ENCODE data around the gene NR4A3. TPM values are rescaled to one million over a fixed set of nuclear protein-coding genes. Genes with fewer than 3 reads are reported as not detected.

NR4A3 gene
- total and polyA plus RNA-seq, 2 of the 13 experiments (the other 11 are each of a cell fraction or from before 2014, with no cell fraction given) = 0.02 to 0.09 TPM

GRCh38 chr9:99814359-99814758 lies 7.3 kb upstream of the NR4A3 start (continued):
- no peak for TF ChIP-seq XRCC5 (optimal IDR thresholded peaks at IDR 0.05; ENCODE audit: low read length)
- no peak for TF ChIP-seq FOXP4 (CRISPR knock-in tag; IDR thresholded peaks at IDR 0.05)
- no peak for TF ChIP-seq DBP (CRISPR knock-in tag; IDR thresholded peaks at IDR 0.05; ENCODE audit: not compliant biosample characterization)
- TF ChIP-seq ZNF678 (CRISPR knock-in tag; IDR thresholded peaks at IDR 0.05) = no peak
- TF ChIP-seq ZSCAN22 (CRISPR knock-in tag; IDR thresholded peaks at IDR 0.05) = no peak
- TF ChIP-seq IRF2 (CRISPR knock-in tag; IDR thresholded peaks at IDR 0.05) = no peak
- TF ChIP-seq YEATS2 (CRISPR knock-in tag; IDR thresholded peaks at IDR 0.05; ENCODE audit: borderline replicate concordance) = no peak
- no peak for TF ChIP-seq RXRA (CRISPR knock-in tag; IDR thresholded peaks at IDR 0.05)

- Histone ChIP-seq H4K20me1 (ENCODE audit: insufficient read depth, low read length) (no peaks in the 10 kb centered on the region), H3K36me3 (replicated peaks in 1 of 2; ENCODE audit: control insufficient read depth in 1 of 2, insufficient read depth in 2 of 2, low read length in 2 of 2) (no peaks in the 10 kb centered on the region), H3K9me3 (ENCODE audit: low read length) (no peaks in the 10 kb centered on the region), H3K27me3 (ENCODE audit: control insufficient read depth in 1 of 2, insufficient read depth in 2 of 2, low read length in 2 of 2) (no peaks in the 10 kb centered on the region; a peak in 1 of 5 replicates), H3K4me1 (ENCODE audit: insufficient read depth, low read length) (peaks cover 23% of the 10 kb centered on the region), H3K27ac (ENCODE audit: extremely low read length, insufficient read depth, low read length) (no peak overlapping the region), H2AFZ (ENCODE audit: low read length) (no peak overlapping the region), H3K79me2 (ENCODE audit: insufficient read depth, low read length) (peaks cover 5% of the 10 kb centered on the region), H3K4me2 (ENCODE audit: low read depth, low read length) (no peak overlapping the region), H3K4me3 (replicated peaks in 1 of 3; ENCODE audit: insufficient read depth in 1 of 3, low read depth in 2 of 3, low read length in 3 of 3) (no peak overlapping the region), H3K9ac (ENCODE audit: insufficient read depth, low read depth, low read length) (no peak overlapping the region)
- TF ChIP-seq SMARCC2 (IDR thresholded peaks at IDR 0.05) = no peak
- in situ Hi-C loops (cut with HindIII; ENCODE audit: extremely low pct_ligation_motif_present, low pct_unique_long_range_greater_than_20kb) (no loop called here), intact Hi-C loops (cut with micrococcal nuclease; ENCODE audit: unreplicated experiment) (loop anchor here (1.0 kb wide), 1 partner anchor 26 kb away; no protein-coding TSS in a partner anchor)
- DNase-seq (ENCODE audit: low spot score) (no peak), ATAC-seq (no peak), FAIRE-seq (no peak)
- no TSS peak for BruUV-seq (replicated peaks)
- ChIA-PET POLR2A (no interaction called here), CTCF (ENCODE audit: low intra/inter-chr PET ratio, low total read pairs) (no interaction called here)
- 91% methylated on average over 3 of the region's 3 CpGs for WGBS (ENCODE audit: low lambda C conversion rate)
Measured at GRCh38 chr9:99816392-99816791, 5.3 kb upstream of the NR4A3 start.

Measured in HepG2 (cell line).